MCF 10A (cell line): ENCODE measurements around the gene HSD17B7. TPM values are rescaled to one million over a fixed set of nuclear protein-coding genes. Genes with fewer than 3 reads are reported as not detected.
A peak's percentile ranks its signal among the peaks of the same experiment; 100 is the strongest.

Experiments used
- BruUV-seq: library from RNA; stranded (reverse); fragments of 400-500 nt; replicated peaks from 2 replicates; lab custom pipeline; 2021; lab: Mats Ljungman, UMichigan
- CTCF ChIA-PET: fragments of 300-600 bp; sonication (Branson Sonifier 250); formaldehyde crosslinking; extraction: SDS; loops from one replicate; lab custom pipeline; 2021; ENCODE audit warnings: antibody characterized with exemption, inconsistent platforms; lab: Yijun Ruan, JAX
- POLR2A ChIA-PET: fragments of 300-600, 350-650 bp; sonication (Branson Sonifier 250); formaldehyde crosslinking; extraction: SDS; loops from one replicate; lab custom pipeline; 2020; ENCODE audit warnings: antibody characterized with exemption, inconsistent platforms; lab: Yijun Ruan, JAX
- DNase-seq: peaks from one replicate; pipeline ENCODE4 v3.0.0-alpha.2; 2018; ENCODE audit not compliant: unreplicated experiment
- H3K27ac Mint-ChIP-seq: one replicate; pipeline ENCODE4 v1.8.0; 2022; ENCODE audit warnings: mild to moderate bottlenecking, low read depth, mixed read lengths; ENCODE audit not compliant: unreplicated experiment
- H3K27me3 Mint-ChIP-seq: one replicate; pipeline ENCODE4 v1.8.0; 2022; ENCODE audit warnings: mixed read lengths; ENCODE audit not compliant: insufficient read depth, unreplicated experiment
- H3K36me3 Mint-ChIP-seq: one replicate; pipeline ENCODE4 v1.8.0; 2022; ENCODE audit warnings: mild to moderate bottlenecking, moderate library complexity, mixed read lengths; ENCODE audit not compliant: insufficient read depth, unreplicated experiment
- H3K4me1 Mint-ChIP-seq: one replicate; pipeline ENCODE4 v1.8.0; 2022; ENCODE audit warnings: mixed read lengths; ENCODE audit not compliant: insufficient read depth, unreplicated experiment
- H3K4me3 Mint-ChIP-seq: one replicate; pipeline ENCODE4 v1.8.0; 2022; ENCODE audit warnings: mild to moderate bottlenecking, moderate library complexity, mixed read lengths; ENCODE audit not compliant: unreplicated experiment
- H3K9me3 Mint-ChIP-seq: one replicate; pipeline ENCODE4 v1.8.0; 2022; ENCODE audit warnings: mixed read lengths; ENCODE audit not compliant: unreplicated experiment
- intact Hi-C: fragments of 100-400 bp; cut with micrococcal nuclease; formaldehyde crosslinking; loops from 2 replicates; pipeline ENCODE4 v1.14.1; 2022
- total RNA-seq: library from RNA; stranded (reverse); gene quantifications from 2 replicates; pipeline ENCODE4 v1.2.3, GENCODE V29; 2022
- TF ChIP-seq, protein P1 (sequence below): fragments of 200-600 bp; IDR thresholded peaks from one replicate; pipeline ENCODE4 v1.8.0; 2022; ENCODE audit warnings: antibody characterized with exemption, mild to moderate bottlenecking; ENCODE audit not compliant: unreplicated experiment

Gene HSD17B7
- total RNA-seq, 1 experiment from 2014 or later, result 15.5 TPM

DNA sequence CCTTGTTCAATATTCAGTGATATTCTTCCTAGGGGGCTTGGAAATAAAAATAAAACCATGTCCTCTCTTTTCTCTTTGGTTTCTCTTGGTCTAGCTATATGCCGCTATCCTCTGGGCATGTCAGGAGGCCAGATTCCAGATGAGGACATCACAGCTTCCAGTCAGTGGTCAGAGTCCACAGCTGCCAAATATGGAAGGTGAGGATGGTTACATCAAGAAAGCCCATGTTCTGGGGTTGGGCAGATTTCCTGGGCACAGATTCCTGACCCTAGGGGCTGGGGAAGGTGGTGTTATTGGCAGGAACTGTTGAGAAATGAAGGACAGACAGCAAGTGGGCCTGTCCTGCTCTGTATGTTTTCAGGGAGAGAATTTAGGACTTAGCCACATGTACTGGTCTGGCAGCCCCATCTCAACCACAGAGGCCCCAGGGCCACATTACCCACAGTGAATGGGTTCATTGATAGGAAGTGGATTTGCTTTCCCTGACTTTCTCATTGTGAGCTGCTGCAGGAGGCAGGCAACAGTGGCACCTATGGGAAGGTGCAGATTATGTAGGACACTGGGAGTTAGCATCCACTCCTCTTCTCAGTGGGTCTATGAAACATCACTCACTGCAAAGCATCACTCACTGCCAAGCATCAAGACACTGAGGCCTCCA lies 37.4 kb upstream of the HSD17B7 start:
- no peak for DNase-seq
- no peaks in the 10 kb centered on the region for H3K36me3 Mint-ChIP-seq
- TF ChIP-seq, protein P1, sequence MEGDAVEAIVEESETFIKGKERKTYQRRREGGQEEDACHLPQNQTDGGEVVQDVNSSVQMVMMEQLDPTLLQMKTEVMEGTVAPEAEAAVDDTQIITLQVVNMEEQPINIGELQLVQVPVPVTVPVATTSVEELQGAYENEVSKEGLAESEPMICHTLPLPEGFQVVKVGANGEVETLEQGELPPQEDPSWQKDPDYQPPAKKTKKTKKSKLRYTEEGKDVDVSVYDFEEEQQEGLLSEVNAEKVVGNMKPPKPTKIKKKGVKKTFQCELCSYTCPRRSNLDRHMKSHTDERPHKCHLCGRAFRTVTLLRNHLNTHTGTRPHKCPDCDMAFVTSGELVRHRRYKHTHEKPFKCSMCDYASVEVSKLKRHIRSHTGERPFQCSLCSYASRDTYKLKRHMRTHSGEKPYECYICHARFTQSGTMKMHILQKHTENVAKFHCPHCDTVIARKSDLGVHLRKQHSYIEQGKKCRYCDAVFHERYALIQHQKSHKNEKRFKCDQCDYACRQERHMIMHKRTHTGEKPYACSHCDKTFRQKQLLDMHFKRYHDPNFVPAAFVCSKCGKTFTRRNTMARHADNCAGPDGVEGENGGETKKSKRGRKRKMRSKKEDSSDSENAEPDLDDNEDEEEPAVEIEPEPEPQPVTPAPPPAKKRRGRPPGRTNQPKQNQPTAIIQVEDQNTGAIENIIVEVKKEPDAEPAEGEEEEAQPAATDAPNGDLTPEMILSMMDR, result no peak
- no peaks in the 10 kb centered on the region for H3K27me3 Mint-ChIP-seq
- intact Hi-C loops, result no loop called here
- no peaks in the 10 kb centered on the region for H3K9me3 Mint-ChIP-seq
- H3K4me3 Mint-ChIP-seq, result no peak overlapping the region
- no peak overlapping the region for H3K27ac Mint-ChIP-seq
- no peaks in the 10 kb centered on the region for H3K4me1 Mint-ChIP-seq
- ChIA-PET POLR2A (no interaction called here), CTCF (interaction anchor here (1.0 to 1.5 kb wide), 4 partner anchors 10 to 140 kb away, joined by 4 to 10 read pairs (median 6); no protein-coding TSS in a partner anchor)
- no TSS peak for BruUV-seq

DNA sequence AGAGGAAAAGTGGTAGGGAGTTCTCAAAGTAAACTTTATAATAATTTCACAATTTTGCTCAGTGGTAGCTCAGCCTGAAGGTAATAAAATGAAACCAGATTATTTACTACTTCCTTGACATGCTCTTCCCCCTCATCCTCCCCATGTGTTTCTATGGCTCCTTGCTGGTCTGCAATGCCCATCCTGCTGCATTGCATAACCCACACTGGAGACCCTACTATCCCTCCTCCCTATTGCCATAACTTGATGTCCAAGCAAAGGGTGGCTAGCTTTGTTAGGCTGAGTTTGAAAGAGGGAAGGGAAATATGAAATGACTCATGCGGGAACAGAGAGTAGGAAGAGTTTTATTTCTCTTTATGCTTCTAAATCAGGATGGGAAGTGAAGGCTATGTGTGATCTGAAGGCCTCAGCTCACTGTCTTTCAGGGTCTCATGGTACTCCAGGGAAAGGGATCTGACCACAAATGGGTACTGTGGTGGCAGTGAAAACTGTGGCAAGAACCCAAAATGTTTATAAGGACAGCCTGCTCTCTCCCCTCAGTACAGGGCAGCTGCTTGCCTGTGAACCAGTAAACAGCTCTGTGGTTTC lies 36.4 kb upstream of the HSD17B7 start:
- Mint-ChIP-seq H3K9me3 (no peaks in the 10 kb centered on the region), H3K36me3 (no peaks in the 10 kb centered on the region), H3K4me3 (no peak overlapping the region), H3K4me1 (no peaks in the 10 kb centered on the region), H3K27ac (no peak overlapping the region), H3K27me3 (no peaks in the 10 kb centered on the region)
- POLR2A ChIA-PET, result no interaction called here
- intact Hi-C loops, result no loop called here
- TF ChIP-seq, protein P1, result no peak
- peak; percentile 16 for DNase-seq
- CTCF ChIA-PET, result interaction anchor here (1.0 to 1.3 kb wide), 3 partner anchors 9 to 140 kb away, joined by 3 to 6 read pairs (median 4); no protein-coding TSS in a partner anchor
- no TSS peak for BruUV-seq

DNA sequence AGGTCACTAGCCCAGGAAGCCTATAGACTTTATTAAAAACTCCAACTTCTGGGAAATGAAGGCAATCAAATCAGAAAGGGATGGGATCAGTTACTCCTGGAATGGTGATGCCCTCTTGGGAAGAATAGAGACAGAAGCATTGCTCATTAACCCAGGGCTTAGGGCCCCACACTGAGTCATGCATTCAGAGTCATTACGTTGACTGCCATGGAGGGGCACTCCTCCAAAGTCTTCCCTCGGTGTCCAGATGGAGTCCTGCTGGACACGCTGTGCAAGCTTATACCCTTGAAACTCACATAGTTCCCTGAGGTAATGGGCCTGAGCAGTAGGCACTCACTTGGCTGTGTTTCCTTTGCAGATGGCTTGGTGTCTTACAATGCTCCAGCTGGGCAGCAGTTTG lies 35.2 kb upstream of the HSD17B7 start:
- intact Hi-C loops, result no loop called here
- BruUV-seq, result no TSS peak
- DNase-seq, result no peak
- TF ChIP-seq, protein P1, result no peak
- Mint-ChIP-seq H3K27ac (no peak overlapping the region), H3K9me3 (no peaks in the 10 kb centered on the region), H3K4me3 (no peak overlapping the region), H3K36me3 (no peaks in the 10 kb centered on the region), H3K27me3 (no peaks in the 10 kb centered on the region), H3K4me1 (no peaks in the 10 kb centered on the region)
- CTCF ChIA-PET, result no interaction called here
- POLR2A ChIA-PET, result no interaction called here

DNA sequence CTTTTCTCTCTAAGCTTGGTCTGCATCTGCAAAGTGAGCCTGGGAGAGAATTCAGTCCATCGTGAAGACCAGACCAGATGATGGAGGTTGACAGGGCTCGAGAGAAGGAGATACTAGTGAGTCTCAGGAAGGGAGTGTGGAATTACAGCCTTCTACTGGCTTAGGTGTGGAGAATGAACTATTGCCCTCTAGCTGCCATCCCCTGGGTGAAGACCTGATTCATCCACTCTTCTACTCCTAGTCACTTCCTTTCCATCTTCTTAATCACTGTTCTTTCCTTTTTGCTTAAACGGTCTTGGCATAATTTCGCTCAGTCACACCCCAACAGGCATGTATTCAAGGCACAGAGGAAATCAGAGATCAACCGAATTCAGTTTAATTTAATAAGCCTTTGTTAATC lies 34.0 kb upstream of the HSD17B7 start:
- H3K4me3 Mint-ChIP-seq, result no peak overlapping the region
- no peak overlapping the region for H3K27ac Mint-ChIP-seq
- ChIA-PET POLR2A (no interaction called here), CTCF (interaction anchor here (0.8 to 1.0 kb wide), 2 partner anchors 104 to 143 kb away, joined by 3 to 6 read pairs; no protein-coding TSS in a partner anchor)
- DNase-seq, result peak; percentile 33
- no peaks in the 10 kb centered on the region for H3K36me3 Mint-ChIP-seq
- no peaks in the 10 kb centered on the region for H3K27me3 Mint-ChIP-seq
- intact Hi-C loops, result loop anchor here (1.0 kb wide), 1 partner anchor 143 kb away; no protein-coding TSS in a partner anchor
- TF ChIP-seq, protein P1, result no peak
- H3K9me3 Mint-ChIP-seq, result no peaks in the 10 kb centered on the region
- no peaks in the 10 kb centered on the region for H3K4me1 Mint-ChIP-seq
- no TSS peak for BruUV-seq
